ENCODE measurements around the gene RPTOR.
"Not testable (repeated sequence)": the region's sequence is repeated elsewhere in the genome, so short reads cannot be mapped to it uniquely, and the experiment has no call there.

Gene RPTOR

DNA sequence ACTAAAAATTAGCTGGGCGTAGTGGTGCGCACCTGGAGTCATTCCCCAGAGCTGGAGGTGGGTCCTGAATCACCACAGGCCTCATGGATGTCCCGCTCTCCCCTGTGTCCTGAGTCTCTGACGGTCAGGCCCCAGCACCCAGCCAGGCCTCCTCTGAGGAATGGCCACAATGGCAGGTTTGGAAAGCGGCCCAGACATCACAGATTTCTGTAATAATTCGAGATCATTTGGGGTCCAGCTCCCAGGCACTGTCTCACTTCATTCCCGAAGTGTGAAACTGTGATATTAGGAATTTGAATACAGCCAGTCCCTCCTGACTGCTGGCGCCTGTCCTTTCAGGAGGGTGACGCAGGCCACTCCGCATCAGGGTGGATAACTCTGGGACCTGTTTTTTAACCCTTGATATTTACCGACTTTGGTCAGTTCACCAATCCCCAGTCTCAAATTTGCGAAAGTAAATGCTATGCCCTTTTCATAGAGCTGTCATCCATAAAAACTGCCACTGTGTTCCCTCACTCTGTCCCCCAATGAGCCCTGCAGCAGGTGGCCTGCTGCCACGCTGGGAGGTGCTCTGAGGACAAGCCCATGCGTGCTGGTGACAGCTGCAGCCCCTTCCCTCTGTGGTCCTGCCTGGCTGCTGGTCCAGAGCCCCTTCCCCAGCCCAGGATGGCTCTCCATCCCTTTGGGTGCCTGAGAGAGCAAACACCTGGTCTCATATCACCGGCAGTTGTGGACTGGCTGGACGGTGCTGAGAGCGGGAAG lies 28.3 kb upstream of the RPTOR start:
- no peak for DNase-seq

DNA sequence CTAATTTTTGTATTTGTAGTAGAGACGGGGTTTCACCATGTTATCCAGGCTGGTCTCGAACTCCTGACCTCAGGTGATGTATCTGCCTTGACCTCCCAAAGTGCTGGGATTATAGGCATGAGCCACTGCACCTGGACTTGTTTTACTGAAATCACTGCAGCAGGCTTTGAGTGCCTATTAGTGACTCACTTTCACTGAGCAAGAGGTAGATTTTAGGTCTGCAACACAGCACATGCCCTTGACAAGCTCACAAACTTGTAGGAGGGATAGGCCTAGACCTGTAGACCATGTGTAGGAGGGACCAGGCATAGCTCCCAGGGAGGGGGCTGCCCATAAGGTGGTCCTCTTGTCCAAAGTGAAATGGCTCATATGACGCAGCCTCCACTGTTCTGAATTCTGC lies 27.0 kb upstream of the RPTOR start:
- DNase-seq, result no peak

DNA sequence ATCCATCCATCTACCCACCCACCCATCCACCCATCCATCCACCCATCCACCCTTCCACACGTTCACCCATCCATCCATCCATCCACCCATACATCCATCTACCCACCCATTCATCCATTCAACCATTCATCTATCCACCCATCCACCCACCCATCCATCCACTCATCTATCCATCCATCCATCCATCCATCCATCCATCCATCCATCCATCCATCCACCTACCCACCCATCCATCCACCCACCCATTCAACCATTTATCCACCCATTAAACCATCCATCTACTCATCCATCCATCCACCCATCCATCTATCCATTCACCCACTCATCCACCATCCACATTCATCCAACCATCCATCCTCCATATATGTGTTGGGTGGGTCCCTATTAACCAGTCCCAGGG lies 26.2 kb upstream of the RPTOR start:
- DNase-seq, result no peak

DNA sequence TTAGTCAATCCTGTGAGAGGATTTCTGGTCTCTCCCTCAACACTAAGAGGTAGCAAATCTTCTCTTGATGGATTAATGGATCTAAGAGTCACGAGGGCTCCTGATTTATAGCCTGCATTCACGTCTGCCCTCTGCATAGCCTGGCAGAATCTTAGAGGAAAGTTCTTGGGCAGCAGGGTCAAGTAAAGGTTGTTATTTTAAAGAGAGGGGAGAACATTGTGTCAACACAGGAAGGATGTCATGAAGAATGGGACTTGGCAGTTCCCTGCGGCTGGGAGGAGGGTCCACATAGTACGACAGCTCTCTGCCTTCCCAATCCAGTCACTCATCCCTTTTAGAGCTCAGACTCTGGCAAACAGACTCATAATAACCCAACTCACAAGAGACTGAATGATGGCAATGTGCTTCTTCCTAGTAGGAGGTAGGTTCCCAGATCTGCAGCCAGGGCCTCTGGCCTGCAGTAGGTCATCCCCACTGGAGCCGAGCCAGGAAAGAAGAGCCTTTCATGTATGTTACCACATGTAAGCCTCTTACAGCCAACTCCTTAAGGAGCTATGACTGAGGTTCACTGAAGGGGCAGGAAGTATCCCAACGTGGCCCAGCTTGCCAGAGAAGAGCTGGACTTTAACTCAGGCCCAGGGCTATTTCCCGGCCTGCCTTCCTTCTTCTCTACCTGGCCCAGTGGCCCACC lies 25.4 kb upstream of the RPTOR start:
- DNase-seq, result no peak

DNA sequence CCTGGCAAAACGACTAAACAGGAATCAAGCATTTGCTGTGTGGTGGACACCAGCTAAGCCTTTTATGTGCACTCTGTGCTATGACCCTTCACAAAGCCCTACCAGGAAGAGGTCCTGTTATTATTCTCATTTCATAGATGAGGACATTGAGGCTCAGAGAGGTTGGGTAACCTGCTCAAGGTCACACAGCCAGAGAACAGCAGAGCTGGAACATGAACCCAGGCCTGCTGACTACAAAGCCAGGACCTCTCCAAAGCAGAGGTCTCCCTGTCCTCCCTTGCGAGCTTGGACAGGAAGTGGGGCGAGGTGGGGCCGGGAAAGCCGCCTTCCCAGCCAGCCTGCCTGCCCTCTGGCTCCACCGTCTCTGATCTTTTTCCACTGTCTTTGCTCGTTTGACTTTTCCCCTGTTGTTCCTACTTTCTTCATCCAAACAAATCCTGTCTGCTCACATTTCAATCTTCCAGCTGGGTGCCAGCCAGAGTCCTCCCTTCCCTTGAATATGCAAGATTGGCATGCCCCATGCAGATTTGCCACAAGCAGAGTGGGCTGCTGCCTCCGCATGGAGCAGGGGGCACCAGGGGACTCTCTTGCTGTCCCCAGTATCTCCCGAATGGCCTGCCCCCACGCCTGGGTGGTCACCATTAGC lies 23.7 kb upstream of the RPTOR start:
- no peak for DNase-seq

DNA sequence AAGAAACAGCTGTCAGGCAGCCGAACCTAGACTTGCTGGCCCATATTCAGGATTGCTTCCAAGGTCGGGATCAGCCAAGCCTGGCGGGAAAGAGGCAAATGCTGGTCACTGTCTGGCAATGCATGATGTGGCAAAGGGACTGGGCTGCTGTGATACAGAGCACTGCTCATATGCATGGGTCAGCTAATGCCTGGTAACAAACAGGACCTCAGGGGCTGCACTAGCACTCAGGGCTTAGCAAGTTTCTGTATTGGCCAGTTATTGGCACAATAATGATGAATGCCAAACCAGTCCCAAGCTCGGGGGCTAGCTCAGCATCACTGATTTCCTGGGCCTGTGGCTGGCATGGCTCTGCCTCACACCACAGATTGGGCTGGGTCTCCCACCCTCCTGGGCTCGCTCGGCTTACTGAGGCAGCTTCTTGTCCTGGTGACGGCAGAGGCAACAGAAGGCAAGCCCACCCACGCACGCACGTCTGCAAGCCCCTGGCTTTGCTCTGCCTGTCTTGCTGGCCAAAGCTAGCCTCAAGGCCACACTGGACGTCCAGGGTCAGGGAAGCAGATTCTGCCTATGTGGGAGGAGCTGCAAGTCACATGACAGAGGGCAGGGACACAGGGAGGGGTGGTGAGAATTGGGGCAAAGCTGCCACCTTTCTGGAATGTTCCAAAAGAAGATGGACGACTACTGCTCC lies 21.4 kb upstream of the RPTOR start:
- no peak for DNase-seq

DNA sequence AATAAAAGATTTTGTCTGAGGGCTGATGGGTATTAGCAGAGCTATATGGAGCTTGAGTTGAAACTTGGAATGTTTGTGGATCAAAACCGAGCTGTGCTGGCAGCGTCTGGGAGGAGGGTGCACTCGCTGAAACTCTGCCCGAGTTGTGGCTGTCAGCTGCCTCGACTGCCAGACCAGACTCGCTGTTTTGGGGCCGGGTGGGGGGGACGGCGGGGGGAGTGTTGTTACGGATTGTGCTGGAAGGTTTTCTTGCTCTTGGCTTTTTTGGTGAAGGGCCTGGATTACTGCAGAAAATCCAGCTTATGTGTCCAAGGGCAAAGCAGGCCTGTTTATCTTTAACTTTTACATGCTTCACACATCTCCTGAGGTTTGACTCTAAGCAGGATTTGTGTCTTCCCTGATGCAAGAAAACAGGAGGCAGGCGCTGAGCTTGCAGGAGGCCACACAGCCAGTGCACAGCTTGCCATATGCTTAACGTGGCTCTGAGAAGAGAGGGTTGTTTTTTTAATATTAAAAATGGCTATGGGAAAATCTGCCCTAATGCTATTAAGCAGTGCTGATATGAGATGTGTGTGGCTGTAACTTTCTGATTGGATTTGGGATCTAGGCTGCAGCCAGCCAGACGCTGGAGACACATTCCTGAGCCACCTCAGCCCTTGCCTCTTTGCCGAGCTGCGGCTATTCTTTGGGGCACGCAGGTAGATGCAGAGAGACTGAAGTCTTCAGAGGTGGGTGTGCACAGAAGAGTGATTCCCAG lies 20.5 kb upstream of the RPTOR start:
- no peak for DNase-seq

DNA sequence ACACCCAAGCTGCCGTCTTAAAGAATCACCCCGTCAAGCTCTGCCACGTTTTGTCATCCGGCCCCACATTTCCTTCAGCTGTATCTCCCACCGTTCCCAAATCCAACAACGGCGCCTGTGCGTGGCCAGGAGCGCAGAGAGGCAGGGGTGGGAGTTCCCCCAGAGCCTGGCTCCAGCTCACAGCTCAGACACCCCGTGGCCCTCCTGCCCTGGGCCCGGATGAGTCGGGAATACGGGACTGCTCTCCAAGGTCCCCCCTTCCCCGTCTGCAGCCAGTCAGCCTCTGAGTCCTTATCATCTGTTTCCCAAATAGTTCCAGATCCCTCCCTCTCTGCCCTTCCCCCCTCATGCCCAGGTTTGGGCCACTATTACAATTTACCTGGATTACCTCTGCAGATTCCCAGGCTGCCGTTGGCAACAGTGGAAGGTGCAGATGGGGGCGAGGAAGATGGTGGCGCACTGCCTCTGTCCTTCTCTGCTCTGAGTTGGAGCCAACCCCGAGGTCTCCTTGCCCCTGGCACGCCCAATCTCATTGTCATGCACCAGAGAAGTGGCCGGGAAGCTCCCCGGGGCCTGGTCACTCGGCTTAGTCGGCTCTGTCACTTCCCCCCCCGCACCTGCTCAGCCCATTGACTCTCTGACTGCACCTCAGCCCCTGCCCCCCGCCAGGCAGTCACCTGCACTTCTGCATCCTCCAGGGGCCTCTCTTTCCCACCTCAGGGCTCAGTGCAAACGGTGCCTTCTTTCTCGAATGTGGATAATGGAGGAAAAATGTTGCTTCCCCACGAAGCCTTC lies 18.3 kb upstream of the RPTOR start:
- DNase-seq, result no peak

DNA sequence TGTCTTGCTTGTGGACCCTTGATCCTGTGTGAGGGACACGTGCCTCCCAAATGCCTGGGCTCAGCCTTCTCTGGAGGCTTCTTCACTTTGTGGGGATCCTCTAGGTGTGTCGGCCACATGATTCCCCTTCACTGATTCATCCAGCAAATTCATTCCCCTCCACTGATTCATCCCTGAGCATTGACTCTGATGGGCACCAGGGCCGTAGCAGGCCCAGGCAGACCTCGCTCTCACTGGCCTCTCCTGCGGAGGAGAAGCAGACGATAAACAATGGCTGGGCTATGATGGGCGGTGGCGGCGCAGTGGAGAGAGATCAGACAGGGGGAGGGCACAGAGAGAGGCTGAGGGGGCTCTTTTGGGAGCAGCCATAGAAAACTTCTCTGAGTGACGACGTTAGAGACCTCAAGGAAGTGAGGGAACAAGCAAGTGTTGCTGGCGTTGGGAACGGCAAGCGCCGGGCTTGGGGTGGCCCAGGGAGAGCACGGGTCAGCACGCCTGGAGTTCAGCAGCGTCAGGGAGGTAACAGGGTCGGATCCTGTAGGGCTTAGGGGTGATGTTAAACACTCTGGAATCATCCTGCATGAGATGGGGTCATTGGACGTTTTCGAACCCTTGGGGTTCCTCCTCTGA lies 17.5 kb upstream of the RPTOR start:
- no peak for DNase-seq

DNA sequence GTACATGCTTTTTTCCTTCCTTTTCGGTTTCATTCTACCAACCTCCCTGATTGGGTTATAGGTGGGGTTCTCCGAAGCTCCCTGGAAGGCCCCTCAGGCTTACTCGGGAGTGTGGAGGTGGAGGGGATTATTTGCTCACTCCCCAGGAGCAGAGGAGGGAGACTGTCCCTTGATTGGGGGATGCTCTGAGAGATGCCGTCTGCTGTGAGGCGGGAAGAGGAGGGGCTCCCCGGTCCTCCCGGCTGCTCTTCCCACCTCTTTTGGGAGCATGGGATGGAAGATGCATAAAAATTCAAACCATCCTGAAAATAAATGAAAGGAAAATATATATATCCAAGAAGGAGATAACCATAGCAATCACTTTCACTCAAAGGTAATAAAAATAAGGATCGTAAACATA lies 16.1 kb upstream of the RPTOR start:
- DNase-seq, result no peak

DNA sequence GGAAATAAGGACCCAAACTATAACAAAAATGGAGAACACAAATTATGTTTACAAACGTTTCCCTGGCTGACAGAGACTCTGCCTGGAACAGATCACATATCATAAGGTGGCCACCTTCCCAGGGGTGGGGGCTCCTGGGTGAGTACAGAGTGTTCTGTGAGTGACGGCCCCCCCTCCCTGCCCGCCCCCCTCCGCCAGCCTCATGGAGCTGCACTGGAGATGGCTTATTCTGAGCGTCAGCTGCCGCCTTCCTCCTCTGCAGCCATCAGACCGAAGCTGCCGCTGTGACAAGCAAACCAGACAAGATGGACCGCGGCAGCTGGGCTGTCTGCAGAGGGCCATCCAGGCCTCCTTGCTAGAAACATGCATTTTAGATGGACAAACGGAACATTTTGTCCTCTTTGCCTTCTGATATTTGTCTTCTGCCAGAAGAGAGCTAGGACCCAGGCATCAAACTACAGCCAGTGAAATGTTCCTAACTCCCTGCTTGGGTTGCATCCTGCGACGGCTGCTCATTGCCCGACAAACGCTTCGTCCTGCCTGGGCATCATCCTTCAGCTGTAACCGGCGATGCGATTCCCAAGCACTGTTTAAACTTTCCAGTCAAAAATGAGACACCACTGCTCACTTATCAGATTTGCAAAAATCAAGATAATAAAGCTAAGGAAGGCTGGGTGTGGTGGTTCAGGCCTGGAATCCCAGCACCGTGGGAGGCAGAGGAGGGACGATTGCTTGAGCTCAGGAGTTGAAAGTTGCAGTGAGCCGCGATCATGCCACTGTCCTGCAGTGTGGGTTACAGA lies 15.3 kb upstream of the RPTOR start:
- DNase-seq, result no peak

DNA sequence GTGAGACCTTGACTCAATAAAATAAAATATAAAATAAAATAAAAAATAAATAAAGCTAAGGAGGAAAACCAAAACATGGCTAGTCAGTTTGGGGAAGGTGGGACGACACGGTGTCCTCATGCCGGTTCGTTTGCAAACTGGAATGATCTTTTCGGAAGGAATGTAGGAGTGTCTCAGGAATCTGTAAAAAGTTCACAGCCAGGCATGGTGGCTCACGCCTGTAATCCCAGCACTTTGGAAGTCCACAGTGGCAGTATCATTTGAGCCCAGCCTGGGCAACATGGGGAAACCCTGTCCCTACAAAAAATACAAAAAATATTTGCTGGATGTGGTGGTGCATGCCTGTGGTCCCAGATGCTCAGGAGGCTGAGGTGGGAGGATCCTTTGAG lies 14.7 kb upstream of the RPTOR start:
- DNase-seq, result no peak

DNA sequence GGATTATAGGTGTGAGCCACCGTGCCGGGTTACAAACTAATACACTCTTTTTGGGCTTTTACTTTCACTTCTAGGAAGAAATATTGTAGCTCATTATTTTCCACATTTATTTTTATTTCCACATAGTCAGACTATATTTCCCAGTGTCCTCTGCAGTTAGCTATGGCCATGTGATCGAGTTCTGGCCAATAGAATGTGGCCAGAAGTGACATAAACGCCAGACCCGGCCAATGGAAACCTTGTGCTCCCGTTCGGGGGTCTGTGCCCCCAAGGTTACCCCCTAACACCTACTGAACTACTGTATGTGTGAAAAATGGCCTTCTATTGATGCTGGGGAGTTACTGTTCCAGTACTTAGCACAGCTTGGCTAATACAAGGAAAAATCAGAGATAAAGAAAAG lies 13.2 kb upstream of the RPTOR start:
- no peak for DNase-seq

DNA sequence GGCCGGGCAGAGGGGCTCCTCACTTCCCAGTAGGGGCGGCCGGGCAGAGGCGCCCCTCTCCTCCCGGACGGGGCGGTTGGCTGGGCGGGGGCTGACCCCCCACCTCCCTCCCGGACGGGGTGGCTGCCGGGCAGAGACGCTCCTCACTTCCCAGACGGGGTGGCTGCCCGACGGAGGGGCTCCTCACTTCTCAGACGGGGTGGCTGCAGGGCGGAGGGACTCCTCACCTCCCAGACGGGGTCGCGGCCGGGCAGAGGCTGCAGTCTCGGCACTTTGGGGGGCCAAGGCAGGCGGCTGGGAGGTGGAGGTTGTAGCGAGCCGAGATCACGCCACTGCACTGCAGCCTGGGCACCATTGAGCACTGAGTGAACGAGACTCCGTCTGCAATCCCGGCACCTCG lies 7.3 kb upstream of the RPTOR start:
- not testable (repeated sequence) for DNase-seq

DNA sequence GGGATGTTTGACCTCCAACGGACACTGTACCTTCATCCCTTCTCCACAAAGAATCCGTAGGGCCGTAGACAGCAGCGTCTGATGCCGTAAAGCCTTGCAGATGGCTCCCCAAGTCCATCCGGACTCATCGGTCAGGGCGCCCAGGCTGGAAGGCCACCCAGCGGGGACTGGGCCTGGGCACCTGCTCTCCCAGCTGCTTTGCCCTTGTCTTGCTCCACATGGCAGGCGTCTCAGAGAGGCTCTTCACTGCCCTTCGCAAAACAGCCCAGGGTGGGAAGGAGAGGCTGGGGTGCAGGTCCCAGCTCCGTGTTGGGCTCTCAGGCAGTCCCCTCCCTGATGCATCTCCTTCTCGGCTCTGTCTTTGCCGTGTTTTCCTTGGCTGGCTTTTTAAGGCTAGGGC lies 6.2 kb upstream of the RPTOR start:
- DNase-seq, result no peak

DNA sequence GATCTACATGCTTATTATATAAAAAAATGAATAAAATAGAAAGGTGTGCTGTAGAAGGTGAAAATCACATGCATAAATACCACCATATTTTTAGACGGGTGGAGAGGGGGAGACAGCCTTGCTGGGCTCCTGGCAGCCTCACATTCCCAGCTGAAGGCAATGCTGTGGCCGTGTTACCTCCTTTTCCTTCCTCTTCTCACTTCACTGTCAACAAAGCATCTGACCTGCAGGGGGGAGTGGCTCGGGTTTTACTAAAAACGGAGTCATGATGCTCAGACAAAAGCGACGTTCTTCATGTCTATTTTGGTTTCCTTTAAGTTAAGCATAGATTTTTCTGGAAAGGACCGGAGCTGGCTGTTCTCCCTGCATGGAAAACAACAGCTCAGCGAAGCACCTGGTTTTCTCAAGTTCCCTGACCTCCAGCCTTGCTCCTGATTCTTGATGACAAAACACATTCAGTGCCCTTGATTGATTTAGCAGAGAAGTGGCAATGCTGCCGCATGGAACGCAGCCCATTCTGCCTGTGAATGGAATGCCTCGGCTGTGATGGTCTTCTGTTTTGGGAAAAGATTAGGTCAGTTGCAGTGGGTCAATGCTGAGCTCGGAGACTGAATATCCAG lies 5.5 kb upstream of the RPTOR start:
- no peak for DNase-seq

DNA sequence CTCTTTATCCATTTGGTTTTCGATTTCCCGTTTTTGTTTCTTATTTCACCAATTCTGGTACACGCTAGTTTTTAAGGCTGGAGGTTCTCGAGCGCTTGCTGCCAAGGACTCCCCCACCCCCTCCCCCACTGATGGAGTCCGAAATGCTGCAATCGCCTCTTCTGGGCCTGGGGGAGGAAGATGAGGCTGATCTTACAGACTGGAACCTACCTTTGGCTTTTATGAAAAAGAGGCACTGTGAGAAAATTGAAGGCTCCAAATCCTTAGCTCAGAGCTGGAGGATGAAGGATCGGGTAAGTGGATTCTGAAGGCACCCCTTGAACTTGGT lies 825 bp downstream of the RPTOR start:
- no peak for DNase-seq

DNA sequence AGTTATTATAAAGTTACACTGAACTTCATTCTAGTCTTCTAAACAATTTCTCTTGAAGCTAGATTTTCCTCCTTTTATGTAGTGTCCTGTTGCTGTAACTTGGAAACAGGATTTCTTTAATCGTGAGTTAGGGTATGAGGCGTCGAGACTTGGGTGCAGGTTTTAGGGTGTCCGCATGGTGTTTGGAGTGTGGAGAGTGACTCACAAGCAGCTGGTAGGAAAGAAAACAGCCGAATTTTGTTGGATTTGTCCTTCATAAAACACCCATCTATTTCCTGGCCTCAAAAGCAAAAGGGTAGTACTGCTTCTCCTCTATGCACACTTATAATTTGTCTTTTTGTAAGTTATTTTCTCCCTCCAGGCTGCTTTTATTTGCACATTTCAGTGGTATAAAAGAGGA lies 1.6 kb downstream of the RPTOR start:
- no peak for DNase-seq

DNA sequence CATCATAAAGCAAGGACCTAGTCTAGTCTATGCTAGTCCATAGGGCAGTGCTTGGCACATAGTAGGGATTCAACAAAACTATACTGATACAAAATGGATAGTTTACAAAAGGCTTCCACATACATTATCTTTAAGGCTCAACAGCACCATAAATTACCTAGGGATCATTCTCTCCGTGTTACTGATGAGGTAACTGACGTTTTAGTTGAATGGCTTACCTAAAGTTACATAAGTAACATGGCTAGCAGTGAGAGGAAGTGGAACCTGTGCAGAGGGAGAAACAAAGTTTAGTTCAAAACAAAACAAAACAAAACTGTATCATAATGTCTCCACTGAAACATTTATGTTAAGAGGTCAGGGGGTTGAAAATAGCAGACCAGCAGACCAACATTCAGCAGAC lies 7.9 kb downstream of the RPTOR start:
- DNase-seq, result no peak

DNA sequence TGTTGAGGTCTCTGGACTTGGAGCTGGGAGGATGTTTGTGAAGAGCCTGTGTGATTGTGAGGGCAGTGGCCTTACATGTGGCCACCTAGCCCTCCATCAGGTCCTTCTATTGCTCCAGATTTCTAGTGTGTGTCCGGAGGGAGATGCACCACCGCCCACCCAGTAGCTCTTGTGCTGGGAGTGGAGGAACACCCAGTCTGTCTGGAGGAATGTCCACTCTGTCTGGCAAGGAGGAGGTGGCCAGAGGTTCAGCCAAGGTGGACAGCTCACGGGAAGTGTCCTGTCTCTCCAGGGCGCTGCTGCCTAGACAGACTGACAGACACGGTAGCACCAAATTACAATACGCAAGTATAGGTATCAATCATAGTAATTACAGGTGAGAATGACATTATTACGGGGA lies 10.6 kb downstream of the RPTOR start:
- DNase-seq, result no peak

Data from NCI-H2107 (cell line).